IMR-90 (cell line): Measurements from ENCODE around the gene UTF1.

ENCODE experiments used
- BHLHE40 ChIP-seq: fragments of 150-350 bp; IDR thresholded peaks from 2 replicates; pipeline ENCODE4 v1.6.1; 2016; ENCODE audit warnings: mild to moderate bottlenecking, low read depth, low read length
- CTCF ChIP-seq: conservative IDR thresholded peaks from 2 replicates; pipeline ENCODE4 v1.5.1; 2012; ENCODE audit warnings: mild to moderate bottlenecking, low read depth, low read length, improper control_type of control experiment
- USF2 ChIP-seq: fragments of 150-350 bp; IDR thresholded peaks from 2 replicates; pipeline ENCODE4 v1.6.1; 2017; ENCODE audit warnings: mild to moderate bottlenecking, antibody characterized with exemption, low read length, low read depth
- TF ChIP-seq, protein P1 (sequence below): fragments of 150-350 bp; IDR thresholded peaks from 2 replicates; pipeline ENCODE4 v1.6.1; 2016; ENCODE audit warnings: low read depth, mild to moderate bottlenecking, low read length, moderate library complexity, borderline replicate concordance

DNA sequence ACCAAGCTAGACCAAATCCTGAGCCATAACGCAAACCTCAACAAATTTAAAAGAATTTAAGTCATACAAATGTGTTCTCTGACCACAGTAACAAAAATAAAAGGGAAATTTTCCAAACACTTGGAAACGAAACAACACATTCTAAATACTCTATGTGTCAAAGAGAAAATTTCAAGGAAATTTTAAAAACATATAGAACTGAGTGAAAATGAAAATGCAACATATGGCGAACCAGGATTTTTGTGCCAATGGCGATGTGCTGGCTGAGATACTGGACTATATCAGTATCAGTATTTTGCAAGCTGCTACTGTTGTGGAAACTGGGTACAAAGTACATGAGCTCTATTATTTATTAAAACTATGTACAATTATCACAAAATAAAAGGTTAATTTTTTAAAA lies 35.9 kb upstream of the UTF1 start:
- TF ChIP-seq USF2 (no peak), CTCF (no peak), BHLHE40 (no peak)
- TF ChIP-seq, protein P1, sequence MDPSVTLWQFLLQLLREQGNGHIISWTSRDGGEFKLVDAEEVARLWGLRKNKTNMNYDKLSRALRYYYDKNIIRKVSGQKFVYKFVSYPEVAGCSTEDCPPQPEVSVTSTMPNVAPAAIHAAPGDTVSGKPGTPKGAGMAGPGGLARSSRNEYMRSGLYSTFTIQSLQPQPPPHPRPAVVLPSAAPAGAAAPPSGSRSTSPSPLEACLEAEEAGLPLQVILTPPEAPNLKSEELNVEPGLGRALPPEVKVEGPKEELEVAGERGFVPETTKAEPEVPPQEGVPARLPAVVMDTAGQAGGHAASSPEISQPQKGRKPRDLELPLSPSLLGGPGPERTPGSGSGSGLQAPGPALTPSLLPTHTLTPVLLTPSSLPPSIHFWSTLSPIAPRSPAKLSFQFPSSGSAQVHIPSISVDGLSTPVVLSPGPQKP = no peak
